ENCODE measurements around the gene POLR2E.

POLR2E gene

GRCh38 chr19:1055028-1055425, 40.1 kb downstream of the POLR2E start:
- no peak for TF ChIP-seq CTCF (IDR thresholded peaks at IDR 0.05)
- Histone ChIP-seq H3K9ac (no peak overlapping the region), H3K79me2 (no peaks in the 10 kb centered on the region), H3K27me3 (ENCODE audit: control insufficient read depth, insufficient read depth, low read length) (no peaks in the 10 kb centered on the region), H3K4me3 (ENCODE audit: low read depth, low read length) (no peak overlapping the region), H3K9me3 (ENCODE audit: control insufficient read depth, low read length) (no peaks in the 10 kb centered on the region), H3K27ac (no peak overlapping the region), H2AFZ (no peak overlapping the region), H3K4me1 (no peaks in the 10 kb centered on the region), H3K36me3 (ENCODE audit: control insufficient read depth, insufficient read depth, low read length) (no peaks in the 10 kb centered on the region), H3K4me2 (ENCODE audit: low read length) (no peak overlapping the region)

- H3K4me2 ChIP-seq (ENCODE audit: low read length): no peak overlapping the region
- no peaks in the 10 kb centered on the region for H3K4me1 ChIP-seq
- no peak overlapping the region for H3K27ac ChIP-seq
- H3K9me3 ChIP-seq (ENCODE audit: control insufficient read depth, low read length): no peaks in the 10 kb centered on the region
- H3K79me2 ChIP-seq: no peaks in the 10 kb centered on the region
- H3K4me3 ChIP-seq (ENCODE audit: low read depth, low read length): no peak overlapping the region
- no peak overlapping the region for H3K9ac ChIP-seq
- H3K36me3 ChIP-seq (ENCODE audit: control insufficient read depth, insufficient read depth, low read length): no peaks in the 10 kb centered on the region
- no peak overlapping the region for H2AFZ ChIP-seq
- no peak for TF ChIP-seq CTCF (IDR thresholded peaks at IDR 0.05)
- H3K27me3 ChIP-seq (ENCODE audit: control insufficient read depth, insufficient read depth, low read length): no peaks in the 10 kb centered on the region
These were observed 40.8 kb downstream of the POLR2E start for GRCh38 chr19:1054102-1055027.

- no peak for TF ChIP-seq CTCF (IDR thresholded peaks at IDR 0.05)
- H3K79me2 ChIP-seq: no peaks in the 10 kb centered on the region
- H2AFZ ChIP-seq: no peak overlapping the region
- no peaks in the 10 kb centered on the region for H3K9me3 ChIP-seq (ENCODE audit: control insufficient read depth, low read length)
- no peaks in the 10 kb centered on the region for H3K36me3 ChIP-seq (ENCODE audit: control insufficient read depth, insufficient read depth, low read length)
- no peak overlapping the region for H3K4me3 ChIP-seq (ENCODE audit: low read depth, low read length)
- no peak overlapping the region for H3K4me2 ChIP-seq (ENCODE audit: low read length)
- no peaks in the 10 kb centered on the region for H3K27me3 ChIP-seq (ENCODE audit: control insufficient read depth, insufficient read depth, low read length)
- no peak overlapping the region for H3K9ac ChIP-seq
- H3K4me1 ChIP-seq: no peaks in the 10 kb centered on the region
- H3K27ac ChIP-seq: no peak overlapping the region
These were observed 41.7 kb downstream of the POLR2E start for GRCh38 chr19:1053176-1054101.

- Histone ChIP-seq H3K79me2 (no peaks in the 10 kb centered on the region), H3K9me3 (ENCODE audit: control insufficient read depth, low read length) (no peaks in the 10 kb centered on the region), H3K27ac (no peak overlapping the region), H3K4me1 (no peaks in the 10 kb centered on the region), H2AFZ (no peak overlapping the region), H3K9ac (no peak overlapping the region), H3K27me3 (ENCODE audit: control insufficient read depth, insufficient read depth, low read length) (no peaks in the 10 kb centered on the region), H3K36me3 (ENCODE audit: control insufficient read depth, insufficient read depth, low read length) (no peaks in the 10 kb centered on the region), H3K4me3 (ENCODE audit: low read depth, low read length) (no peak overlapping the region), H3K4me2 (ENCODE audit: low read length) (no peak overlapping the region)
- TF ChIP-seq CTCF (IDR thresholded peaks at IDR 0.05): no peak
These were observed 42.7 kb downstream of the POLR2E start for GRCh38 chr19:1052349-1052975.

All from parathyroid adenoma (tissue), 2 donors.